GM10266 (cell line): ENCODE measurements around the gene ZDHHC9.
A peak's percentile ranks its signal among the peaks of the same experiment; 100 is the strongest.

Source experiments
- DNase-seq: peaks from one replicate; pipeline ENCODE4 v3.0.0; 2012; ENCODE audit errors: extremely low spot score
- TF ChIP-seq, protein P1 (sequence below): IDR thresholded peaks from 2 replicates; pipeline ENCODE4 v1.5.1; 2012; ENCODE audit warnings: mild to moderate bottlenecking, low read depth; ENCODE audit not compliant: control insufficient read depth, insufficient read depth; ENCODE audit errors: missing control alignments

Gene ZDHHC9

DNA sequence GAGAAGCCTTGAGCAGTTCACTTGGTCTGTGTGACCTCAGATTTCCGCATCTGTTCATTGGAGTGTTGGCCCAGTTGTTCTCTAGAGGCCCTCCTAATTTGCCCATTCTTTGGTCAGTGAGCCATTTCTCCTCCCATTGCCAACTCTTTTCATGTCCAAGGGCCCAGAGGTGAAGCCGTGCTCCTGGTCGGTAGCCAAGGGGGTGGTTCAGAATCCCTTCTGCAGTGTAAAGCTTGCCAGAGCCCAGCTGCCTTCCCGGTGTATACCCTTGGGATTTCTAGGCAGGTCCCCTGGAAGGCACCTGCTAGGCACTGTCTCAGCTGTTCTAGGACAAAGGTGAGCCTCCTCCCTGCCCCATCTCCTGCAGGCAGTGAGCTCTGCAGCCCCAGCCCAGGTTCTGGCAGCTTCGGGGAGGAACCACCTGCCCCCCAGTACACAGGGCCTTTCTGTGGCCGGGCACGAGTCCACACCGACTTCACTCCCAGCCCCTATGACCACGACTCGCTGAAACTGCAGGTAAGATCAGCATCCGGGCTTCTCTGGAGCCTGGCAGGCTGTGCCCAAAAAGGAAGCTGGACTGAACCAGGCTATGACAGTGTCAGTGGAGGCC is 51.6 kb downstream of the ZDHHC9 start:
- DNase-seq: no peak
- TF ChIP-seq, protein P1, sequence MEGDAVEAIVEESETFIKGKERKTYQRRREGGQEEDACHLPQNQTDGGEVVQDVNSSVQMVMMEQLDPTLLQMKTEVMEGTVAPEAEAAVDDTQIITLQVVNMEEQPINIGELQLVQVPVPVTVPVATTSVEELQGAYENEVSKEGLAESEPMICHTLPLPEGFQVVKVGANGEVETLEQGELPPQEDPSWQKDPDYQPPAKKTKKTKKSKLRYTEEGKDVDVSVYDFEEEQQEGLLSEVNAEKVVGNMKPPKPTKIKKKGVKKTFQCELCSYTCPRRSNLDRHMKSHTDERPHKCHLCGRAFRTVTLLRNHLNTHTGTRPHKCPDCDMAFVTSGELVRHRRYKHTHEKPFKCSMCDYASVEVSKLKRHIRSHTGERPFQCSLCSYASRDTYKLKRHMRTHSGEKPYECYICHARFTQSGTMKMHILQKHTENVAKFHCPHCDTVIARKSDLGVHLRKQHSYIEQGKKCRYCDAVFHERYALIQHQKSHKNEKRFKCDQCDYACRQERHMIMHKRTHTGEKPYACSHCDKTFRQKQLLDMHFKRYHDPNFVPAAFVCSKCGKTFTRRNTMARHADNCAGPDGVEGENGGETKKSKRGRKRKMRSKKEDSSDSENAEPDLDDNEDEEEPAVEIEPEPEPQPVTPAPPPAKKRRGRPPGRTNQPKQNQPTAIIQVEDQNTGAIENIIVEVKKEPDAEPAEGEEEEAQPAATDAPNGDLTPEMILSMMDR: no peak

DNA sequence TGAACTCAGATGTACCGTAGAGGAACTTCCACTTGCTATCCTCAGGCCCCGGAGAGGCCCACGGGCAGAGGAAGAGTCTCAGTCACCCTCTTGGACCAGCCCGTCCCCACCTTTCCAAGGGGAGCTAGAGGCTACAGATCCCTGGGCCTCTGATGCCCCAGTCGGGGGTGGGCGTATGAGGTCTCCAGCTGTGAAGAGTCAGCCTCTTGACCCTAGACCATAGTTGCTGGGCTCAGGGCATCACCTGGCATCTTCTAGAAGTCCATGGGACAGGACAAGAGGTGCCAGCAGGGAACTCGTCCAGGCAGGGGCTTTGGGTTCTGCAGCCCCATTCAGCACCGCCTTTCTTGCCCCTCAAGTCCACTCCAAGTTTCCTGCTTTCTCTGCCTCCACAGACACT is 52.4 kb downstream of the ZDHHC9 start:
- no peak for DNase-seq
- TF ChIP-seq, protein P1: no peak

DNA sequence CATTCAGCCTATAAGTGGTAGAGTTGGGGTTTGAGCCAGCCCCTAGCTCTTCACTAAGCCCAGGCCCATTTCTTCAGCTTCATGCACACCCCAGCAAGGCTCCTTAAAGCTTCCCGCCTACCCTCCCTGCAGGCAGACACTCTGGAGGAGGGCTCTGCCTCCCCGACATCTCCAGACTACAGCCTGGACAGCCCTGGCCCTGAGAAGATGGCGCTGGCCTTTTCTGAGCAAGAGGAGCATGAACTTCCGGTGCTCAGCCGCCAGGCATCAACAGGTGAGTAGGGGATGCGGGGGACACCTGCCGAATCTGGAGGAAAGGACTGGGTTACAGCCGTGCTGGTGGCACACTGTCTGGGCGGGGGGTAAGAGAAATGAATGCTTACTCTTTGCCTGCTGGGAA is 52.9 kb downstream of the ZDHHC9 start:
- no peak for DNase-seq
- TF ChIP-seq, protein P1: no peak

DNA sequence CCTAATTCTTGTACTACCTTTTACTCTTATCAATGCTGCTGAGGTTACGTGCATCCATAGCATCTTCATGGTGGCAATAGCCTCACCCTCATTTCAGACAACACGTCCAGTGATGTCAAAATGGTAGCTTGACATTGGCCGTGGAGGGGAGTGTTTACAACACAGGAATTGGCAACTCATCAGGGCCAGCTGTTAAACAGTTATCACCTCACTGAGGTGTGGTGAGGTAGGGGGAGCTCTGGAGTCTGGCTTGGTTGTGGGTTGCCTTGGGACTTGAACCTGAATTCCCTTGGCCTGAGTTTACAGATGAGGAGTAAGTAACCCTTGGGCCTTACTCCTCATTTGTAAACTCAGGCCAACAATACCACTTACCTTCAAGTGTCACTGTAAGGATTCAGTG is 53.5 kb downstream of the ZDHHC9 start:
- DNase-seq: no peak
- TF ChIP-seq, protein P1: no peak

DNA sequence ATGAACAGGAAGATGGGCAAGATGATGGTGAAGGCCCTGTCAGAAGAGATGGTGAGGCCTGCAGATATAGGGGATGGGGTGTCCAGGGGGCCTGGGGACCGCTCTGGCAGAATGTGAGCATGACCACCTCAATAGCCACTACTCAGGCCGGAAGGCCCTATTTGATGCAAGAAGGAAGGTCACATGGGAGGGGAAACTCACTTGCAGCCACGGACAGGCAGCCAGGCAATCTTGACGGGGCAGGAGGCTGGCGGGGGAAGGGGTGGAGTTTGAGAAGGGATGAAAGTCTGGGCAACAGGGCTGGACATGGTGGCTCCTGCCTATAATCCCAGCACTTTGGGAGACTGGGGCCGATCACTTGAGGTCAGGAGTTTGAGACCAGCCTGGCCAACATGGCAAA is 55.2 kb downstream of the ZDHHC9 start:
- TF ChIP-seq, protein P1: no peak
- DNase-seq: no peak

DNA sequence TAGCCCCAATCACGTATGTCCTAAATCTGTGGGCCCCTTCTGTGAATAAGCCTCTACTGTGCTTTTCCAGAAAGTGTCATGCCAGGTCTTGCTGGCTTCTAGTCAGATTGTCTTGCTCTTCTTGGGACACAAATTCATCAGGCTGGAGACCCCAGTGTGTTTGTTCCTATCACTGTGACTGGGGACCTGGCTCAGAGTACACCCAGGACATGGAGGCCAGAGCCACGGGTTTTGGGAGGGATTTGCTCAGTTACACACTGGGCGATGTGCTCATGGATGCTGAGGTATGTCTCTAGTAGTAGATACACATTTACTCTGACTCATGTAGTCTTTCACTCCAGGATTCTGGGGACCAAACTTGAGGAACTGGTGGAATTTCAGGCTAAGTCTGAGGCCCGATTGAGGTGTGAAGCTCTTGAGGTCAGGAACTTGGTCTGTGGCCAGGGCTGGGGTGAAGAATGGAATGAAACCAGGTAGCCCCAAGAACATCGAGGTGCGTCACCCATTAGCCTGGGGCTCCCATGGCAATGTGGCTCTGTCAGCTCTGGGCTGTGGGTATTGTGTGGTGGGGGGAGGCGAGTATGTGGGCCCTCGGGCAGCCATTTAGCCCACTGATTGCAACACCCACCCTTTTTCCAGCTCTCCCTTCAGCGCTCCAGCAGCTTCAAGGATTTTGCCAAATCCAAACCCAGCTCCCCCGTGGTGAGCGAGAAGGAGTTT is 56.2 kb downstream of the ZDHHC9 start:
- no peak for DNase-seq
- TF ChIP-seq, protein P1: no peak

DNA sequence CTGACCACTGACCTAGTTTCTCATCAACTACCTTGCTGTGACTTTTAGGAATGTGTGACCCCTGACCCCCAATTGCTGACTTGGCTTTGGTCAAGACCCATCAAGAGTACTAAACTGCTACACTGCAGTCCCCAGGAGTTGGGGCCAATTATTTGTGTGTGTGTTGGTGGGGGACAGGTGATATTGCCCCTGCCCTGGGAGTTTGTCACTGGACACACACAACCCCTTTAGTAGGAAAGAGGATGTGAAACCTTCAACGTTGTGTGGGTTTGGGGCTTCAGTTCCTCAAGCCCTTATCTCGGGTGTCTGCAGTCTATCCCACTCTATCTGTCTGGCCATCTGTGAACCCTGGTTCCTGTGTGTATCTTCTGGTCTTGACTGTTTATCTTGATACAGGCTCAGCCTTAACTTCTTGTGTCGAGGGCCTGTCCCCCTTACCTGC is 57.5 kb downstream of the ZDHHC9 start:
- TF ChIP-seq, protein P1: no peak
- peak; percentile 58 for DNase-seq
